IgD-negative memory B cell (primary cell): ENCODE measurements around the gene EIF3J. TPM values are rescaled to one million over a fixed set of nuclear protein-coding genes. Genes with fewer than 3 reads are reported as not detected.
"Not testable (repeated sequence)": the region's sequence is repeated elsewhere in the genome, so short reads cannot be mapped to it uniquely, and the experiment has no call there.

Experiments
- H3K27ac Mint-ChIP-seq, 3 donors: one replicate each; pipeline ENCODE4 v1.8.0; 2020 to 2022; ENCODE audit warnings: mild to moderate bottlenecking in 3 of 3, mixed read lengths in 3 of 3, moderate library complexity in 1 of 3
- H3K27me3 Mint-ChIP-seq: one replicate; pipeline ENCODE4 v1.8.0; 2021; ENCODE audit warnings: mixed read lengths
- H3K36me3 Mint-ChIP-seq: one replicate; pipeline ENCODE4 v1.8.0; 2020; ENCODE audit warnings: mild to moderate bottlenecking, mixed read lengths
- H3K4me1 Mint-ChIP-seq, 3 donors: one replicate each; pipeline ENCODE4 v1.8.0; 2020 to 2022; ENCODE audit warnings: mixed read lengths in 3 of 3, mild to moderate bottlenecking in 1 of 3
- H3K4me3 Mint-ChIP-seq, 4 donors: one replicate each; pipeline ENCODE4 v1.8.0; 2020 to 2022; ENCODE audit warnings: mild to moderate bottlenecking in 4 of 4, mixed read lengths in 4 of 4, moderate library complexity in 3 of 4
- H3K9me3 Mint-ChIP-seq, 3 donors: one replicate each; pipeline ENCODE4 v1.8.0; 2020 to 2021; ENCODE audit warnings: mixed read lengths in 3 of 3, mild to moderate bottlenecking in 1 of 3
- polyA plus RNA-seq: library from polyadenylated mRNA; unstranded; fragments of 300-500 nt; fragmentation: Illumina TruSeq; gene quantifications from one replicate; pipeline ENCODE4 v1.2.3, GENCODE V29; 2021

Gene EIF3J, protein sequence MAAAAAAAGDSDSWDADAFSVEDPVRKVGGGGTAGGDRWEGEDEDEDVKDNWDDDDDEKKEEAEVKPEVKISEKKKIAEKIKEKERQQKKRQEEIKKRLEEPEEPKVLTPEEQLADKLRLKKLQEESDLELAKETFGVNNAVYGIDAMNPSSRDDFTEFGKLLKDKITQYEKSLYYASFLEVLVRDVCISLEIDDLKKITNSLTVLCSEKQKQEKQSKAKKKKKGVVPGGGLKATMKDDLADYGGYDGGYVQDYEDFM
- 15.4 TPM for polyA plus RNA-seq

DNA sequence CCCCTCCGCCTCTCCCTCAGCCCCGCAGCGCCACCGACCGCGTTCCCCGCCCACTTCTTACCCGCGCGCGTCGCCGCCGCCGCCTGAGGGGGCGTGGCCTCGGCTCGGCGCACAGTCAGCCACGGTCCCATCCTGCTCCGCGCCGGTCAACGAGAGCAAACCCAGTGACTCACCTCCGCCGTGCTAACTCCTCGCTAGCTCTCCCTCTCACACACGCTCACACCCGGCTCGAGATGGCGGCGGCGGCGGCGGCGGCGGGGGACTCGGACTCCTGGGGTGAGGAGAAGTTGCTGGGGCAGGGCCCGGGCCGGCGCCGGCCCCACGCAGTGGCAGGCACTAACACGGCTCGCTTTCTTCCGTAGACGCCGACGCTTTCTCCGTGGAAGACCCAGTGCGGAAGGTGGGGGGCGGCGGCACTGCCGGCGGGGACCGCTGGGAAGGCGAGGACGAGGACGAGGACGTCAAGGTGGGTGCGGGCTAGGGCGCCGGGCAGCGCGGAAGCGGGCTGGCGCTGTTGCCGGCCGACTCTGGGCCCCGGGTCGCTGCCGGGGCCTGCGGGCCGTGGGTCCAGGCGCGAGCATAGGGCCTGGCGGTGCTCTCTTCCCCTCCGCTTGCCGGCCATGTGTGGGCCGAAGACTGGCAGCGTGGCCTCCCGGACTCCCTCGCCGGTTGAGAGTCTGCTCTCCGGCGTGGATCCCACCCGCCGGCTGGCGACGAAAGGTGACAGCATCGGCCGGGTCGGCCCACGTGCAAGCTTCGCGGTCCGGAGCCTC is at the start of gene EIF3J:
Gene EIF3J (plus strand): TSS at position 186 of the 773 bp plus-strand sequence. CDS start 48 bp downstream, at position 234.
- Mint-ChIP-seq H3K27ac (peak within 1 kb of the TSS; percentile 33 to 95 (median 80)), H3K27me3 (no peaks in the 10 kb centered on the region), H3K4me1 (peaks cover 28 to 34% (median 31%) of the 10 kb centered on the region in 3 donors), H3K9me3 (no peaks in the 10 kb centered on the region), H3K4me3 (peak within 1 kb of the TSS; percentile 67 to 99 (median 90)), H3K36me3 (peaks cover 2% of the 10 kb centered on the region)

DNA sequence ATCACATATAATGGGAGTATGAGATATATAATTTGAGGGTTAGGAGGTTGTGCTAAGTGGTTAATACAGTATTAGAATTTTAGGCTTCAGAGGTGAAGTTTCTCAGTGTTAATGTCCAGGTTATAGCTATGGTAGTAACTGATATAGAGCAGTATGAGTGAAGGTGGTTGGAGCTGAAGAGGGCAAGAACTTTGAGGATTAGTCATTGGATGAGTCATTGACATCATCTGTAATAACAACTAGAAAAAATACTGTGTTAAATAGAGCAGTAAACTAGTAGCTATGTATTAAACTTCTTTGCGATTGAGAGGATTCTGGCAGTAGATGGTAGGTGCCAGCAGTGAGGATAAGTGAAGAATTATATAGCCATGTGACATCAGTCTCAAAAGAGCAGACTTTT is 47.5 kb upstream of the EIF3J start:
- no peaks in the 10 kb centered on the region for H3K9me3 Mint-ChIP-seq
- H3K27me3 Mint-ChIP-seq, result no peaks in the 10 kb centered on the region
- H3K4me1 Mint-ChIP-seq, result peaks cover 0 to 6% (median 2%) of the 10 kb centered on the region in 3 donors
- no peak overlapping the region for H3K4me3 Mint-ChIP-seq
- peaks cover 3% of the 10 kb centered on the region for H3K36me3 Mint-ChIP-seq
- peak overlapping the region in 1 of 3 donors; percentile 67 for H3K27ac Mint-ChIP-seq

DNA sequence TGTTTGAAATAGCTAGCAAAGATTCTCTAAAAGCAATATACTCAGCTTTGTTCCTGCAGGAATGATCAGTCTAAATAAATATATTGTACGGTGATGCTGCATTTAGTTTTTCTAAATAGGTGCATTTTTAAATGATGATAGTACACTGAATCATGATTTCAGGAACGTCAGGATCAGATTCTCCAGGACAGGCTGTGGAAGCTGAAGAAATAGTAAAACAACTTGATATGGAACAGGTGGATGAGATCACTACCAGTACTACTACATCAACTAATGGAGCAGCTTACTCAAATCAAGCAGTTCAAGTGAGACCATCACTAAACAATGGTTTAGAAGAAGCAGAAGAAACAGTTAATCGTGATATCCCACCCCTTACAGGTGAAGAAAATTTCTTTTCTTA is 46.3 kb upstream of the EIF3J start:
- Mint-ChIP-seq H3K27ac (peak overlapping the region in 1 of 3 donors; percentile 7), H3K4me1 (peaks cover 0 to 6% (median 2%) of the 10 kb centered on the region in 3 donors), H3K36me3 (peaks cover 3% of the 10 kb centered on the region), H3K27me3 (no peaks in the 10 kb centered on the region), H3K4me3 (no peak overlapping the region), H3K9me3 (no peaks in the 10 kb centered on the region)

DNA sequence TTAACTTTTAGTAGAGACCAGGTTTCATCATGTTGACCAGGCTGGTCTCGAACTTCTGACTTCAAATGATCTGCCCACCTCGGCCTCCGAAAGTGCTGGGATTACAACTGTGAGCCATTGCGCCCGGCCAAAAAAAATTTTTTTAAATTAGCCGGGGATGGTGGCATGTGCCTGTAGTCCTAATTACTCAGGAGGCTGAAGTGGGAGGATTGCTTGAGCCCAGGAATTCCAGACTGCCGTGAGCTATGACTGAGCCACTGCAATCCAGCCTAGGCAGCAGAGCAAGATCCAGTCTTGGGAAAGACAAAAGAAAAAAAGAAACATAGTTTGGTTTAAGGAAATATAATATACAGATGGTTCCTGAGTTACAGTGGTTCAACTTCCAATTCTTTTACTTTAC is 44.9 kb upstream of the EIF3J start:
- Mint-ChIP-seq H3K27ac (no peak overlapping the region), H3K4me3 (no peak overlapping the region), H3K4me1 (peaks cover 0 to 6% (median 2%) of the 10 kb centered on the region in 3 donors), H3K9me3 (no peaks in the 10 kb centered on the region), H3K36me3 (peaks cover 3% of the 10 kb centered on the region), H3K27me3 (no peaks in the 10 kb centered on the region)

DNA sequence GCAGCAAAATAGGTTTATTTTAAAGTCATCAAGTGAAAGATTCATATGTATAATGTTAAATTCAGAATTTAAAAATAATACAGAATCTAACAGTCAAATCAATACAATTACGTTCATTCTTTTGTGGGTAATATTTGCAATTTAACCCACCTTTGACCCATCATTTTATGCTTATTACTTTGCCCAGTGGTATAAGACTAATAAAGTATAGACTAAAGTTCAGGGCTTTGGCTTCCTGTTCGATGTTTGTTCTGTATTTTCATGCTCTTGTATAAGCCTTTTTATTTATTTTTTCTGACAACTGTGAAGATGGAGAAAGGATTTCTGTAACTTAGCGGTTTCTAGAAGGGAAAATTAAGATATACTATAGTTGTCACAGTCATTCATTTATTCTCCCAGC is 44.3 kb upstream of the EIF3J start:
- Mint-ChIP-seq H3K27ac (no peak overlapping the region), H3K4me3 (no peak overlapping the region), H3K27me3 (no peaks in the 10 kb centered on the region), H3K36me3 (peaks cover 3% of the 10 kb centered on the region), H3K9me3 (no peaks in the 10 kb centered on the region), H3K4me1 (peaks cover 0 to 2% (median 2%) of the 10 kb centered on the region in 3 donors)

DNA sequence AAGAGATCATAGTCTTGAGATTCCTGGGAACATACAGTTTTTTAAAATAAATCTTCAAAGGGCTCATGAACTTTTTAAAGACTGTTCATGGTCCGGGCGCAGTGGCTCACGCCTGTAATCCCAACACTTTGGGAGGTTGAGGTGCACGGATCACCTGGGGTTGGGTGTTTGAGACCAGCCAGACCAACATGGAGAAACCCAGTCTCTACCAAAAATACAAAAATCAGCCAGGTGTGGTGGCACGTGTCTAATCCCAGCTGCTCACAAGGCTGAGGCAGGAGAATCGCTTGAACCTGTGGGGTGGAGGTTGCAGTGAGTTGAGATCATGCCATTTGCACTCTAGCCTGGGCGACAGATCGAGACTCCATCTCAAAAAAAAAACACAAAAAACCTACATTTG is 41.4 kb upstream of the EIF3J start:
- Mint-ChIP-seq H3K4me1 (peaks cover 0 to 5% (median 3%) of the 10 kb centered on the region in 3 donors), H3K27me3 (no peaks in the 10 kb centered on the region), H3K4me3 (no peak overlapping the region), H3K36me3 (peaks cover 3% of the 10 kb centered on the region), H3K9me3 (no peaks in the 10 kb centered on the region), H3K27ac (no peak overlapping the region)

DNA sequence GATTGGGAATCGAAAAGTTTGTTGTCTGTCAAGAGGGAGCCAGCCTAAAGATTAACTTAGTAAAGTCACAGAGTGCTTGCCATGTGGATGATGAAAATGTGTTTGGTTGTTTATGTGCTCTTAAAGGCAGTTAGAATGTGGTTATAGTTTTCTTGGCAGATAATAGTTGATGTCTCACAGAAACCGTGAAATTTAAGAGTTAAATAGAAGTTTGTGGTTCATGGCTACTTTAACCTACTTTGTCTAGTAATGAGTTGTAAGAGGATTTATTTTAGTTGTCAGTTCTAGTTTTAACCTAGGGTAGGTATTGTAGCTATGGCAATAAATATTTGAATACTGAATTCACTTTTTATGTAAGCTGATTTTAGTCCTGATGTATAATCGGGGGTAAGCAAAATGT is 36.4 kb upstream of the EIF3J start:
- no peak overlapping the region for H3K4me3 Mint-ChIP-seq
- H3K27me3 Mint-ChIP-seq, result no peaks in the 10 kb centered on the region
- H3K9me3 Mint-ChIP-seq, result no peaks in the 10 kb centered on the region
- peaks cover 4% of the 10 kb centered on the region for H3K36me3 Mint-ChIP-seq
- no peak overlapping the region for H3K27ac Mint-ChIP-seq
- peaks cover 0 to 8% (median 5%) of the 10 kb centered on the region in 3 donors for H3K4me1 Mint-ChIP-seq

DNA sequence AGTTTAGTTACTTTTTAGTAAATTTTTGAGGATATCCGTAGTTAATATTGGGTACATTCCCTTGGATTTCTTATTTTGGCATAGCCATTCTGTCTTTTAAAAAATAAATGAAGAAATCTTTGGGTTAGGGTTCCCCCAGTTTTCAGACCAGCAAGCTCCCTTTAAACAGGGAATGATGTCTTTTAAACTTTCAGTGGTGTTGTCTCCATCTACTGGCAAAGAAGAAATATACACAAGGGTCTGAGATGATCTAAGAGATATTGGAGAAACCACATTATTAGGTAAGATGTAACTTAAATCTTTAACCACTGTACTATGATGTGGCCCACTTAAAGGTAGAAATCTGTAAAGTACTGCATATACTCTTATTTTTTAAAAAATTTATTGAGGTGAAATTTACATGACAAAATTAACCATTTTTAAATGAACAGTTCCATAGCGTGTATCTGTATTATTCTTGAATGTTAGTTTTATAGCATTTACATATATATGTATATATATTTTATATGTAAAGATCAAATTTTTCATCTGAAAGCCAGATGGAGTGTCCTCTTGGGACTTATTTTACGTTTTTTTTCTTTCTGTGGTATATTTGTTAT is 35.1 kb upstream of the EIF3J start:
- peak overlapping the region in 1 of 3 donors; percentile 11 for H3K27ac Mint-ChIP-seq
- H3K27me3 Mint-ChIP-seq, result no peaks in the 10 kb centered on the region
- peaks cover 0 to 8% (median 5%) of the 10 kb centered on the region in 3 donors for H3K4me1 Mint-ChIP-seq
- no peak overlapping the region for H3K4me3 Mint-ChIP-seq
- peaks cover 4% of the 10 kb centered on the region for H3K36me3 Mint-ChIP-seq
- H3K9me3 Mint-ChIP-seq, result no peaks in the 10 kb centered on the region

DNA sequence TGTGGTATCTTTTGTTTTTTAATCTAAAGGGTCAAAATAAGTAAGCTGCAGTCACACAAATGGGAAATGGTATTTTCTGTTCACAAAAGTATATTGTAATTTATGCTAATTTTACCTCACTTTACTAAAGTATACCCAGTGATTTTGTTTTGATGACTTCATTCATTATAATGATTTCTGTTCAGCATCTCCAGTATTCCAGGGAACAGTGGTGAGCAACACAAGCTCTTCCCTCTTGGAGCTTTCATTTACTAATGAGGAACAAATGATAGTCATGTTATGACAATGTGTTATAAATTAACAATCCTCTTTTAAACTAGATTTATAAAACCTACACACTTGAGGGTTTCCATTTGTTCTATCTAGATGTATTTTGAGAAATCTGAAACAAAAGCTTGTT is 20.5 kb upstream of the EIF3J start:
- Mint-ChIP-seq H3K4me1 (no peaks in the 10 kb centered on the region), H3K9me3 (no peaks in the 10 kb centered on the region), H3K27me3 (no peaks in the 10 kb centered on the region), H3K27ac (no peak overlapping the region), H3K36me3 (peaks cover 7% of the 10 kb centered on the region), H3K4me3 (no peak overlapping the region)

DNA sequence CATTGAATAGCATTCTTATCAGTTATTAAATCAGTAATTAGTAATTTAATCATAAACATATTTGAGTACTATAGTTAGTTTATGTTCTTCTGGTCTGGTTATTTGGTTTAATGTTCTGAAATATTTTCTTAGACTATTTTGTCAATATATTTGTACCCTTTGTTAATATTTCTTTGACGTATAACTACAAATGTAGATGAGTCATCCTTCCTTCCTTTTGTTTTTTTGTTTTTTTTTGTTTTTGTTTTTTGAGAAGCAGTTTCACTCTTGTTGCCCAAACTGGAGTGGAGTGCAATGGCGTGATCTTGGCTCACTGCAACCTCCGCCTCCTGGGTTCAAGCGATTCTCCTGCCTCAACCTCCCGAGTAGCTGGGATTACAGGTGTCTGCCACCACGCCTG is 17.4 kb upstream of the EIF3J start:
- no peak overlapping the region for H3K4me3 Mint-ChIP-seq
- H3K27me3 Mint-ChIP-seq, result no peaks in the 10 kb centered on the region
- H3K4me1 Mint-ChIP-seq, result no peaks in the 10 kb centered on the region
- H3K27ac Mint-ChIP-seq, result no peak overlapping the region
- H3K9me3 Mint-ChIP-seq, result no peaks in the 10 kb centered on the region
- peaks cover 7% of the 10 kb centered on the region for H3K36me3 Mint-ChIP-seq

DNA sequence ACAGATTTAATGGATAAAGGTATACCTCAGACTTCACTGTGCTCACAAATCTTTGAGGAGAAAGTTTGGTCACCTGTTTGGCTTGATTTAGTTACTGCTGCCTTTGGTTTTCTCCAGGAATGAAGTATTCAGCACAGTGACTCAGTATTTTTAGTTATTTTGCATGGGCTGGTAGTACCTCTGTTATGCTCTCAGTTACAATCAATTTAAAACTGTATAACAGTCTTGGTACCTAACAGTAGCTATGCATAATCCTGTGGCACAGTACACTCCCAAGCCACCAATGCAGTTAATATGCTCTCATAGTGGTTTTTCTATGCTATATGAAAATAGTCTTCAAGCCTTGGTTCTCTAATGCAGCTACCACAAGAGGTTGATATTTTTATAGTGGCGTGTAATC is 11.9 kb upstream of the EIF3J start:
- Mint-ChIP-seq H3K27me3 (no peaks in the 10 kb centered on the region), H3K9me3 (no peaks in the 10 kb centered on the region), H3K4me1 (peaks cover 2 to 5% (median 2%) of the 10 kb centered on the region in 3 donors), H3K4me3 (no peak overlapping the region), H3K27ac (no peak overlapping the region), H3K36me3 (peaks cover 2% of the 10 kb centered on the region)

DNA sequence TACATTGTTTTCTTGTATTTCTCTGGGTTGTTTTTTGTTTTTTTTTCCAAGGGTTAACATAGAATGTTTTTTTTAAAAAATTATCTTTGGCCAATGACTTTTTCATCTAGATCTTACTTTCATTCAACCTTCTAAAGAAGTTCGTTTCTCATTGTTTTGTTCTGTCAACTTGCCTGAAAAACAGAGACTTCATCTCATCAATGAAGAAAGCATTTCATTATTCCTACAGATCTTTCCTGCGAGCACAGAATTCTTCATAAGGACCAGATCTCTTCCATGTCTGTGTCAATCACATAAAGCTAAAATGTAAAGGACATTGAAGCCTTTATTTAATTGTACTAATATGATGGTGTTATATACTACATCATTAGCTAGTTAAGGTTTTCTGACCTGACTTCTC is 9.7 kb upstream of the EIF3J start:
- H3K27ac Mint-ChIP-seq, result peak overlapping the region in 1 of 3 donors; percentile 35
- H3K27me3 Mint-ChIP-seq, result no peaks in the 10 kb centered on the region
- H3K36me3 Mint-ChIP-seq, result peaks cover 2% of the 10 kb centered on the region
- H3K9me3 Mint-ChIP-seq, result no peaks in the 10 kb centered on the region
- peaks cover 2 to 6% (median 5%) of the 10 kb centered on the region in 3 donors for H3K4me1 Mint-ChIP-seq
- H3K4me3 Mint-ChIP-seq, result no peak overlapping the region

DNA sequence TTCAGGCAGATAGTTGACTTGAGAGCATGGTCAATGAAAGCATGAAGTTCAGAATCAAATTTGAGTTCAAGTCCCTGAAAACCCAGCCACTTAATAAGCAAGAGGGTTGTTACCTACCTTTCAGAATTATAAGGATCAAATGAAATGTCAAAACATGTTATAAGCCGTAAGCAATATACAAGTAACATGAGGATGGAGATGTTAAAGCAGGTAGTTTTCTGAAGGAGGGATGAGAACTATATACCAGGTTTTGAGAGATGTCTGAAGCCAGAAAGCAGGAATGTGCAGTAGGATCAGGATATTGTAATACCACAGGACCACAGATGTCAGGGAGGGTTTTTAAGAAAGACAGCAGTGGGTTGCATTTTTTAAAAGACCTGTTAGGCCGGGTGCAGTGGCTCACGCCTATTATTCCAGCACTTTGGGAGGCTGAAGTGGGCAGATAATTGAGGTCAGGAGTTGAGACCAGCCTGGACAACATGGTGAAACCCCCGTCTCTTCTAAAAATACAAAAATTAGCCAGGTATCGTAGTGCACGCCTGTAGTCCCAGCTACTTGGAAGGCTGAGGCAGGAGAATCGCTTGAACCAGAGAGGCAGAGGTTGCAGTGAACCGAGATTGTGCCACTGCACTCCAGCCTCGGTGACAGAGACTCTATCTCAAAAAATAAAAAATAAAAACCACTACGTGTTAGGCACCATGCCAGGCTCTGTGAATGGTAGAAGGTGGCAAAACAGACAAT is 6.9 kb upstream of the EIF3J start:
- peak overlapping the region in 1 of 3 donors; percentile 41 for H3K27ac Mint-ChIP-seq
- peaks cover 2% of the 10 kb centered on the region for H3K36me3 Mint-ChIP-seq
- peaks cover 2 to 9% (median 6%) of the 10 kb centered on the region in 3 donors for H3K4me1 Mint-ChIP-seq

DNA sequence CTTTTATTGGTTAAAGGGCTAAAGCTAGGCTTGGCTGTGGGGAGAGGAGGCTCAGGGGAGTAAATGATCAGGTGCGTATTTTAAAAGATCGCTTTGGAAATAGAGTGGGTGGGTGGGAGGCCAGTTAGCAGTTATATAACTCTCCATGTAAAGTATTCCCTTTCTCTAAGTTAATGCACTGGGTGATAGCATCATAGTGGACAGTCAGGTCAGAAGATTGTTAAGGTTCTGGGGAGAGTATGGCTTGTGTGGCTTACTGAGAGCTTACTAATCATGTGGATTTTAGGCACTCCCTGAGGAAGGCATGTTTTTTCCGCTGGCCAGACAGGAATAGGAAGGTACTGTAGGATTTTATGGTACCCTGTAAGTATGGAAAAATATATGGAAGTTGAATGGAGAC is 6.3 kb upstream of the EIF3J start:
- H3K27ac Mint-ChIP-seq, result peak overlapping the region in 1 of 3 donors; percentile 41
- H3K36me3 Mint-ChIP-seq, result peaks cover 2% of the 10 kb centered on the region
- no peaks in the 10 kb centered on the region for H3K9me3 Mint-ChIP-seq

More for the DNA sequence above, 6.9 kb upstream of the EIF3J start:
- Mint-ChIP-seq H3K4me3 (peak overlapping the region in 1 of 4 donors; percentile 48), H3K9me3 (no peaks in the 10 kb centered on the region), H3K27me3 (no peaks in the 10 kb centered on the region)

DNA sequence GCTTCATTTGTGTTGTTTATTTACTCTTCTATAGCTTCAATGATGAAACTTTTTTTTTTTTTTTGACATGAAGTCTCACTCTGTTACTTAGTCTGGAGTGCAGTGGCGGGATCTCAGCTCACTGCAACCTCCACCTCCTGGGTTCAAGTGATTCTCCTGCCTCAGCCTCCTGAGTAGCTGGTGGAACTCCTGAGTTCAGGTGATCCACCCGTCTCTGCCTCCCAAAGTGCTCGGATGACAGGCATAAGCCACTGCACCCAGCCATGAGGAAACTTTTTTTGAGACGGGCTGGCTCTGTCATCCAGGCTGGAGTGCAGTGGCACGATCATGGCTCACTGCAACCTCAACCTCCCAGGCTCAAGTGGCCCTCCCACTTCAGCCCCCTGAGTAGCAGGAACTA is 4.7 kb upstream of the EIF3J start:
- H3K4me1 Mint-ChIP-seq, result peaks cover 10 to 14% (median 12%) of the 10 kb centered on the region in 3 donors
- H3K36me3 Mint-ChIP-seq, H3K9me3 Mint-ChIP-seq, H3K4me3 Mint-ChIP-seq, H3K27me3 Mint-ChIP-seq: not testable (repeated sequence)
- peak overlapping the region in 2 of 3 donors; percentile 67 to 85 for H3K27ac Mint-ChIP-seq

More for the DNA sequence above, 6.3 kb upstream of the EIF3J start:
- peak overlapping the region in 1 of 4 donors; percentile 48 for H3K4me3 Mint-ChIP-seq
- peaks cover 5 to 12% (median 6%) of the 10 kb centered on the region in 3 donors for H3K4me1 Mint-ChIP-seq
- H3K27me3 Mint-ChIP-seq, result no peaks in the 10 kb centered on the region
